Measurements from ENCODE around the gene RHCG.

Gene RHCG

DNA sequence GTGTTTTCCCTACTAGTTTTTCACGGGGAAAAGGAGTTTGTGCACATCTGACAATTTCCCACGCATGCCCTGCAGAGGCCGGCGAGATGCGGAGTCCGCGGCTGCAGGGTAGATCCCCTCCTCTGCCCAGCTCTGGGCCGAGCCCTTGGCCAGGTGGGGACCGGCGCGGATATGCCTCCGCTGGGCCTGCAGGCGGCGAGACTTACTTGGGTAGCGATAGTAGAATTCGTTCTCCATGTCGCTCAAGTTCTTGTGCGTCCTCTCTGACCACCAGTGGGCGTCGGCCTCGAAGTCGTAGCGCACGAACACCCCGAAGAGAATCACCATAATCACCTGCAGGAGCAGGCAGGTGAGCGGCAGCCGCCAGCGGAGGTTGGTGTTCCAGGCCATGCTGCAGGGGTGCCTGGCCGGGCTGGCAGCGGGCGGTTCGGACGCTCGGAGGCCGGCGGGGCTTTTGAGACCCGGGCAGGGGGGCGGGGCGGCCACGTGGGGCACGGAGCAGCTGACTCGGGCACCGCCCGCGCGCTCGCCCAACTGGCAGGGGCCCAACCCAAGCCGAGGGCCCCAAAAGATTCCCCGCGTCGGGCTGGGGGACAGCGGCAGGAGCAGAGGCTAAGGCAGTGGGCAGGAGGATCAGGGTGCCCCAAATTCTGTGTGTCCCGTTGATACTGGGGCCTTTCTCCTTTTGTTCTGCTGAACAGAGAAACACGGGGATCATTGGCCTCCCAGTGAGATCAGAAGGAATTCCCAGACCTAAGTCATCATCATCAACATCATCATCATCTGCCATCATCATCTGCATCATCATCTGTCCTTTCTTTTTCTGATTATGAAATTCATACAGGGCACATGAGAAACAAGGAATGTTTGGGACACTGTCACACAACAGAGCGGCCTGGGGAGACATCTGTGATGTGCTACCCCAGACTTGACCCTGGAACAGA, at the start of gene RHCG:
RHCG (minus strand) TSS at position 429 of the 944 bp plus-strand sequence; CDS start at position 390, 39 bp downstream.
- in situ Hi-C loops (cut with MboI; ENCODE audit: low sequenced_read_pairs), result no loop called here

- in situ Hi-C loops (cut with MboI; ENCODE audit: low sequenced_read_pairs), result no loop called here
Measured at GRCh38 chr15:89543389-89543788, 47.0 kb upstream of the RHCG start.

DNA sequence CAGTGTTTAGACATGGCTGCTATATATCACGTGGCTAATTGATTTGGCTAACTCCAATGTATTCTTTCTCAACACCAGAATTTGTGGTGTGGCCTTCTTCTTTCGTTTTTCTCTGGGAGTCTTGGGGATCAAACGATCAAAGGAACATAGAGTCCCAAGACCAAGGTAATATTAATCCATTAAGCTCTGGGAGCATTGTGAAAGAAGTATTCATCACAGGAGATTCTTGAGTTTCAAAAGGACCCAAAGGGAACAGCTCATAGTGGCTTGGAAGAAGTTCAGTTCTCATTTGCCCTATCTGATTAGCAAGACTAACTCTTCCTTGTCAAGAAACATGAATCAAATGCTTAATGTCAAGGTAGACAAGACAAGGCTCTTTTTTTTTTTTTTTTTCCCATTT, 46.0 kb upstream of the RHCG start:
- in situ Hi-C loops (cut with MboI; ENCODE audit: low sequenced_read_pairs), result no loop called here

- in situ Hi-C loops (cut with MboI; ENCODE audit: low sequenced_read_pairs), result no loop called here
Measured at GRCh38 chr15:89539027-89539426, 42.6 kb upstream of the RHCG start.

- in situ Hi-C loops (cut with MboI; ENCODE audit: low sequenced_read_pairs), result no loop called here
Measured at GRCh38 chr15:89533861-89534544, 37.6 kb upstream of the RHCG start.

DNA sequence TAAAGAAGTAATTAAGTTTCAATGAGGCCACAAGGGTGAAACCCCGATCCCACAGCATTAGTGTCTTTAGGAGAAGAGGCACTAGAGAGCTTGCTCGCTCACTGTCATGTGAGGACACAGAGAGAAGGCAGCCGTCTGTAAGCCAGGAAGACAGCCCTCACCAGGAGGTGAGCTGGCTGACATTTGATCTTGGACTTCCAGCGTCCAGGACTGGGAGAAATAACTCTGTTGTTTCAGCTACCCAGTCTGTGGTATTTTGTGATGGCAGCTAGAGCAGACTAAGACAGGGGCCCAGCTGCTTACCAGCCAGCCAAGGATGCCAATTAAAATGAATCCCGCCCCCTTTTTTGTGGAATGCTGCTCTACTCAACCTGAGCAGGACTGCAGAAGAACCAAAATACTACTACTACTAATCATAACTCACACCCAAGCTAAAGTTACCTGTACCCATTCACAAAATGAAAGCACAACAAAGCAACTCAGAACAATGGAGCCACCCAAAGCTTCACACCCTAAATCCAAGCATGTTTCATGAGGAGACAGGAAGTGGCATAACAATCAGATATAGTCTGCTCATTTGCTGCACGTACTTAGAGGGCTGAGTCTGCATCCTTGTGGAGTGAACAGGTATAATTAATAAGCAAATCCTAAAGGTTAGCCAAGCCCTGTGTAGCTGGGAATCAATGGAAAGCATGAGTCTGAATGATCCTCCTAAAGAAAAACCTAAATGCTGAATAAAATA, 35.6 kb upstream of the RHCG start:
- in situ Hi-C loops (cut with MboI; ENCODE audit: low sequenced_read_pairs), result no loop called here

DNA sequence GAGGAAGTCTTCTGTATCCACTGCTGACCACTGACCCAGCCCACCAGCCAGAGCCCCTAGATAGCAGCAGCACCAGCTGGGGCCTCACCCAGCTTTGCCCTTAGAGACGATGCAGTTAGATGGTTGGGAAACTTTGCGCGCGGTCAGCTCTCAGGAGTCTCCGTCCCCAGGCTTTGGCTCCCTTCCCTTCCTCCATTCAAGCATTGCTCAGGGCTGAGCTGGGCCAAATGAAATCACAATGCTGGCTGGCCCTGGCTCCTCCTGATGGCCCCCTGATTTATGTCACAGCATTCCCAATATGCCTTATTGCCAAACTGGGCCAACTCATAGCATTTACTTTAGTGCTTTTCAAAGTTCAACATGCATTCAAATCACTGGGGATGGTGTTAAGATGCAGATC, 34.6 kb upstream of the RHCG start:
- in situ Hi-C loops (cut with MboI; ENCODE audit: low sequenced_read_pairs), result no loop called here

GRCh38 chr15:89528757-89529352, 32.5 kb upstream of the RHCG start:
- in situ Hi-C loops (cut with MboI; ENCODE audit: low sequenced_read_pairs), result no loop called here

GRCh38 chr15:89526601-89527441, 30.4 kb upstream of the RHCG start:
- in situ Hi-C loops (cut with MboI; ENCODE audit: low sequenced_read_pairs), result no loop called here

DNA sequence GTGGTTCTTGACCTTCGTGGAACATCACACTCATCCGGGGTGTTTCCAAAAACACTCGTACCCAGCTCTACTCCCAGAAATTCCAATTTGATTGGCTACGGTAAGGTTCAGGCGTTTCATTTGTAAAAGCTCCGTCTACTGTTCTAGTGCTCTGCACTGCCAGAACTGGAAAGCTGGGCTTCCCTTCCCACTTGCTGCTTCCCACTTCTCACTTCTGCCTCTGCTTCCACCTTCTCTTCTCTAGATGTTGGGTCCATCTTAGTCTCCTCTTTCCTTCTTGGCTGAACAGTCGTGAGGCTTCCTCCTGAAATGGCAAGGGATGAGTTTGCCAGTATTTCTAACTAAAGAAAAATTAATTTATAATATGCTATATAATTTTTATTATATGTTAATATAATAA, 29.8 kb upstream of the RHCG start:
- in situ Hi-C loops (cut with MboI; ENCODE audit: low sequenced_read_pairs), result no loop called here

- in situ Hi-C loops (cut with MboI; ENCODE audit: low sequenced_read_pairs), result no loop called here
Measured at GRCh38 chr15:89524184-89524583, 27.8 kb upstream of the RHCG start.

DNA sequence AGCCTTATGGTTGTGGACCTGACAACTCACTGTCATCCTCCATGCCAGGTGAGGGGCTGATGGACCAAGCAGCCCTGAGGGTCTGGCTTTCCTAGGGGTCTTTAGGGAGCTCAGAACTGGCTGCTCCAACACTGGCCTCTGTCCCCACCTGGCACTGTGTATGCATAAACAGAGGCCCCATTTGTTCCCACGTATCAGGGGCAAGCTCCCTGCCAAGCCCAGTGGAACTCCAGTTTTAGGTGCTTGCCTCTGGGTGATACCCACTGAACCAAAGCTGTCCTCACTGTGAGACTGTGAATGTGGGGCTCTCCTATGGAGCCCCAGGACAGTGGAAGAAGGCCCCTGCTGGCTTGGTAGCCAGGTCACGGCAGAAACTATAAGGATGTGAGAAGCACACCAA, 26.7 kb upstream of the RHCG start:
- in situ Hi-C loops (cut with MboI; ENCODE audit: low sequenced_read_pairs), result no loop called here

DNA sequence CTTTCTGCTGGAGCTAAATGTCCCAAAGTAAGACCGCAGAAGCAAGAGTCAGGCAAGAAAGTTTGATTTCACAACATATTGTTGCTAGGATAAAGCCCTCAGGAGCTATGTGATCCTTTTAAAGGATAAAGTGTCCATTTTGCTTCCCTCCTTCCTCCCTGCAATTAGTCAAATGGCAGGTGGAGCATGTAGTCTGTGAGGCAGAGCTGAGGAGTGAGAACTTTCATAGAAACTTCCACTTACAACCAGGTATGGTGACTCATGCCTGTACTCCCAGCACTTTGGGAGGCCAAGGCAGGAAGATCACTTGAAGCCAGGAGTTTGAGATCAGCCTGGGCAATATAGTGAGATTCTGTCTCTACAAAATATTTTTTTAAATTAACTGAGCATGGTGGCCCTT, 25.2 kb upstream of the RHCG start:
- in situ Hi-C loops (cut with MboI; ENCODE audit: low sequenced_read_pairs), result no loop called here

DNA sequence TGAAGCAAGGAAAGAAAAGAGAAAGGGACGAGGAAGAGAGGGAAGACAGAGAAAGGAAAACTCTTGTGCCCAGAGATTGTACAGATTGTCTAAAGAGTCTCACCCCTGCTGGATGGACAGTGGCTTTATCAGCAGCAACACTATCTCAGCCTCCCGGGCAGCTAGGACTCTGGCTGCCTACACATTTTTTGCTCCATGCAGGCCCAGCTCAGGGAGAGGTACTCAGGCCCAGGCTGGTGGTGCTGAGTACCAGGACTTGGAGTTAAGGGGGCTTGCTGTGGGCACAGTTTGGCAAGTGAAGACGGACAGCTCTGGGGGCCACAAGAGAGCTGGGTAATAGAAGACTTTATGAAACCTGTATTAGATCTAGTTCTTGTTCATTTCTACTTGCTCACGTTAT, 19.1 kb upstream of the RHCG start:
- in situ Hi-C loops (cut with MboI; ENCODE audit: low sequenced_read_pairs), result no loop called here

- in situ Hi-C loops (cut with MboI; ENCODE audit: low sequenced_read_pairs), result no loop called here
Measured at GRCh38 chr15:89514596-89515406, 18.4 kb upstream of the RHCG start.

DNA sequence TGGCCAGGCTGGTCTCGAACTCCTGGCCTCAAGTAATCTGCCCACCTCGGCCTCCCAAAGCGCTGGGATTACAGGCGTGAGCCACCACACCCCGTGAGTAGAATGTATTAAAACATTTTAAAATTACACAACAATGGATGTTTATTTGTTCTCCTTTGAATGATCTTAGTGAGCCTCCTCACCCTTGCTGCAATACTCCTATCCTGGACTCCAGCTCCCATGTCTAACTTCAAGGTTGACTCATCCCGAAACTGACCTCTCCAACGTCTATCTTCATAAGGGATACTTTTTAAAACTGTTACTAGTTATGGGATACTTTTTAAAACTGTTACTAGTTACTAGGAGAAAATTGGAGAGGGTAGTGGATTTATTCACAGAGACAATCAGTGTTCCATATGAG, 17.8 kb upstream of the RHCG start:
- in situ Hi-C loops (cut with MboI; ENCODE audit: low sequenced_read_pairs), result no loop called here

- in situ Hi-C loops (cut with MboI; ENCODE audit: low sequenced_read_pairs), result no loop called here
Measured at GRCh38 chr15:89513284-89513683, 16.9 kb upstream of the RHCG start.

DNA sequence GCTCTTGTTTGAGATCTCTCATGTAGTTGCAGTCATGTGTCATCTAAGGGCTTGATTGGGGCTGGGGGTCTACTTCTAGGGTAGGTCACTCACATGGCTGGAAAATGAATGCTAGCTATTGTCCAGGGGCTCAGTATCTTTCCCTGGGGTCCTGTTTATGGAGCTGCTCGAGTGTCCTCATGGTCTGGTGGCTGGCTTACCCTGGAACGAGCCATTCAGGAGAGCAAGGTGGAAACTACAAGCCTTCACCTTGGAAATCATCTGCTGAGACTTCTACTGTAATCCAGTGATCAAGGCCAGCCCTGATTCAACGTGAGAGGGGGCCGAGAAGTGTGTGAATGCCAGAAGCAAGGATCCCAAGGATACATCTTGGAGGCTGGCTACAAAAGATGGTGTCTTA, 16.2 kb upstream of the RHCG start:
- in situ Hi-C loops (cut with MboI; ENCODE audit: low sequenced_read_pairs), result no loop called here

DNA sequence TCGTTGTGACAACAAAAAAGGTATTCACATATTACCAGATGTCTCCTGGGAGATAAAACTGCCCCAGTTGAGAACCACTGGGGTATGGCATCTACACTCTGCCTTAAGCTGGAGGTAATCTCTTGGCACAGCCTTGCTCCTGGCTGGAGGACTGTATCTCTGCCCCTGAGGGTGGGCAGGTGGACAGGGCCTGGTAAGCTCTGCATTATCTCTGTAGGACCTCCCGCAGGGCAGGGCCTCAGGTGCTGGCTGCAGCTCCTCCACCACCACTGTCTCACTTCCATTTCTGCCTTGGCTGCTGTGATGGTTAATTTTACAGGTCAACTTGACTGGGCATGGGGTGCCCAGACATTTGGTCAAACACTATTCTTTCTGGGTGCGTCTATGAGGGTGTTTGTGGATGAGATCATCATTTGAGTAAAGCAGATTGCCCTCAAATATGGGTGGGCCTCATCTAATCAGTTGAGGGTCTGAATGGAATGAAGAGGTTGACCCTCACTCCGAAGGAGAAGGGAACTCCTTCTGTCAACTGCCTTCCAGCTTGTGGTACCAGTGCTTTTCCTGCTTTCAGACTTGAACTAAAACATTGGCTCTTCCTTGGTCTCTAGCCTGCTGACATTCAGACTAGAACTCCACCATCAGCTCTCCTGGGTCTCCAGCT, 9.8 kb upstream of the RHCG start:
- in situ Hi-C loops (cut with MboI; ENCODE audit: low sequenced_read_pairs), result no loop called here
